Stimulated activated CD8-positive, alpha-beta memory T cell treated with anti-CD3 and anti-CD28 coated beads, Interleukin-7, amount 100 ng/mL, for 24 hours (primary cell): ENCODE measurements around the gene KCNH1.

Experiments used
- DNase-seq: peaks from one replicate; pipeline ENCODE4 v3.0.0-alpha.2; 2020; ENCODE audit warnings: low read depth

Gene KCNH1, protein sequence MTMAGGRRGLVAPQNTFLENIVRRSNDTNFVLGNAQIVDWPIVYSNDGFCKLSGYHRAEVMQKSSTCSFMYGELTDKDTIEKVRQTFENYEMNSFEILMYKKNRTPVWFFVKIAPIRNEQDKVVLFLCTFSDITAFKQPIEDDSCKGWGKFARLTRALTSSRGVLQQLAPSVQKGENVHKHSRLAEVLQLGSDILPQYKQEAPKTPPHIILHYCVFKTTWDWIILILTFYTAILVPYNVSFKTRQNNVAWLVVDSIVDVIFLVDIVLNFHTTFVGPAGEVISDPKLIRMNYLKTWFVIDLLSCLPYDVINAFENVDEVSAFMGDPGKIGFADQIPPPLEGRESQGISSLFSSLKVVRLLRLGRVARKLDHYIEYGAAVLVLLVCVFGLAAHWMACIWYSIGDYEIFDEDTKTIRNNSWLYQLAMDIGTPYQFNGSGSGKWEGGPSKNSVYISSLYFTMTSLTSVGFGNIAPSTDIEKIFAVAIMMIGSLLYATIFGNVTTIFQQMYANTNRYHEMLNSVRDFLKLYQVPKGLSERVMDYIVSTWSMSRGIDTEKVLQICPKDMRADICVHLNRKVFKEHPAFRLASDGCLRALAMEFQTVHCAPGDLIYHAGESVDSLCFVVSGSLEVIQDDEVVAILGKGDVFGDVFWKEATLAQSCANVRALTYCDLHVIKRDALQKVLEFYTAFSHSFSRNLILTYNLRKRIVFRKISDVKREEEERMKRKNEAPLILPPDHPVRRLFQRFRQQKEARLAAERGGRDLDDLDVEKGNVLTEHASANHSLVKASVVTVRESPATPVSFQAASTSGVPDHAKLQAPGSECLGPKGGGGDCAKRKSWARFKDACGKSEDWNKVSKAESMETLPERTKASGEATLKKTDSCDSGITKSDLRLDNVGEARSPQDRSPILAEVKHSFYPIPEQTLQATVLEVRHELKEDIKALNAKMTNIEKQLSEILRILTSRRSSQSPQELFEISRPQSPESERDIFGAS

DNA sequence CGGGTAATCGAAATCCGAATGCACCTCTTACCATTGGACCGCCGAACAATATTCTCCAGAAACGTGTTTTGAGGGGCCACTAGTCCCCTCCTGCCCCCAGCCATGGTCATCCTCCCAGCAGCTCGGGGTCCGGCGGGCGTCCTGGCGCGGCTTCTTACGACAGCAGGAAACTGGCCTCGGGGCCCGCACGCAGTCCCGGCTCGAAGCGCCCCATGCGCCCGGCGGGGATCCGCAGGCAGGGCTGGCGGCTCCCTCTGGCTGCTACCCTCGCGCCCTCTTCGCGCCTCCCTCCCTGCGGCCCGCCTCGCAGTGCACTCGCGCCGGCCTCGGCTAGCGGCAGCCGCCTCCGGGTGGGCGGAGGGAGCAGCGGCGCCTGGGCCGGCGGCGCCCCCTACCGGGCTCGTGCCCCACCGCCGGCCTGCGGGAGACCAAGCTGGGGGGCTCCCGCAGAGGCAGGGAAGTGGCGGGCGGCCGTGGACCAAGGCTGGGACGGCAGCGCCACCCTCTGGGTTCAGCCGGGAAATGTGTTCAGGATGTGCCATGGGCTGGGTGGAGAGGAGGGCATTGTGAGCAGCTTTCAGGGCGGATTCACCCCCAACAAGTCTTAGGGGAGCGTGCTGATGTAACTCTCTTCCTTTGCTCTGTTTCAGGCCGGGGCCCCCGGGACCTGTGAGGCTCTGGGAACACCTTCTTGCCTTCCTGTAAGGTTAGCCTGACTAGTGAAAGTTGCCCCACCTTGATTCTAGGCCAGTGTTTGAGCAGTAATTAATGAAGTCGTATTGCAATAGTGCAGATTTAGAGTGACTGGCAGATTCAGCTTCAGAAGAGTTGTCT lies at the start of gene KCNH1:
KCNH1 (minus strand) TSS at position 313 of the 834 bp plus-strand sequence; CDS start at position 110, 203 bp downstream.
- peak; percentile 60 for DNase-seq

DNA sequence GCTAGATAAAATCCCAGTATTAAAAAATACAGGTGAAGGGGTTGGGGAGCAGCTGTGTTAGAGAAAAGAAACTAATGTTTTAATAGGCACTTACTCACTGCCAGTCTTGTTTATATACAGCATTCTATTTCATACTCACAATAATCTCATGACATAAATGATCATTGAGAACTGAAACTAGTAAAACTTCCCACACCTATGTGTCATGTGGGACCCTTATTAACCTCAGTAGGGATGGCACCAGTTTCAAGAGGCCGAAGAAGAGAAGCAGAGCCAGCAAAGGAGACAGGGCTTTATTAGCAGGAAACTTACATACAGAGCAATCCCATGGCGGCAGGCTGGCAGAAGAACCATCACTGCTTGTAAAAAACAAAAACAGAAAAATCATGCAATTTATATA lies 48.8 kb upstream of the KCNH1 start:
- no peak for DNase-seq

DNA sequence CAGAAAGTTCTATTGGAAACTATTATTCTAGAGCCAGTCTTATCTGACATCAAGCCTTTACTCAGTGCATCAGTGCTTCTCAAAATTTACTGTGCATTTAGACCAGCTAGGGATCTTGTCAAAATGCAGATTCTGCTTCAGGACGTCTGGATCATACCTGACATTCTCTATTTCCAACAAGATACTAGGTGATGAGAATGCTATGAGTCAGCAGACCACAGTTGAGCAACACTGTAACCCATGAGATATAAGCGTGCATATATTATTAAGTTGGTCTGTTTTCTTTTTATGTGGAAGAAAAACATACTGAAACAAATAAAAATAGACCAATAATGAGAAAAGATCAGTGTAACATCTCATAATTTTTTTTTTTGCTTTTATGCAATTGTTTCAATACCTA lies 40.4 kb upstream of the KCNH1 start:
- DNase-seq = no peak

DNA sequence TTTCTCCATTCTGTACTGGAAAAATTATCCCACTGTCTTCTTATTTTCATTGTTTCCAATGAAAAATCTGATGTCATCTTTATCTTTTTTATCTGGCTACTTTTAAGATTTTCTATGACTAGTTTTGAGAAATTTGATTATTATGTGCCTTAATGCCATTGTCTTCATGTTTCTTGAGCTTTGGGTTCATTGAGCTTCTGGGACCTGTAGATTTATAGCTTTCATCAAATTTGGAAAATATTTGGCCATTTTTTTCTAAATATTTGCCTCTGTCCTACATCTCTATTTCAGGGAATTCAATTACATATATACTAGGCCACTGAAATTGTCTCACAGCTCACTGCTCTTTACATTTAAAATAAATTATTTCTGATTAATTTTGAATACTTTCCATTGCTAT lies 38.7 kb upstream of the KCNH1 start:
- DNase-seq = no peak

DNA sequence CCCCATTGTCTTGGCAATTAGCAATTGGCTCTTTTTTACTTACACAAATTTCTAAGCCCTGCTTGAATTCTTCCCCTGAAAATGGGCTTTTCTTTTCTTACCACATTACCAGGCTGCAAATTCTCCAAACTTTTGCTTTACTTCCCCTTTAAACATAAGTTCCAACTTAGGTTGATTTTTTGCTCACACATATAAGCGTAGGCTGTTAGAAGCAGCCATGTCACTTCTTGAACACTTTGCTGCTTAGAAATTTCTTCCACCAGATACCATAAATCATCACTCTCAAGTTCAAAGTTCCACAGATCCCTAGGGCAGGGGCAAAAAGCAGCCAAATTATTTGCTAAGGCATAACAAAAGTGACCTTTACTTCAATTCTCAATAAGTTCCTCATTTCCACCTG lies 35.4 kb upstream of the KCNH1 start:
- no peak for DNase-seq

DNA sequence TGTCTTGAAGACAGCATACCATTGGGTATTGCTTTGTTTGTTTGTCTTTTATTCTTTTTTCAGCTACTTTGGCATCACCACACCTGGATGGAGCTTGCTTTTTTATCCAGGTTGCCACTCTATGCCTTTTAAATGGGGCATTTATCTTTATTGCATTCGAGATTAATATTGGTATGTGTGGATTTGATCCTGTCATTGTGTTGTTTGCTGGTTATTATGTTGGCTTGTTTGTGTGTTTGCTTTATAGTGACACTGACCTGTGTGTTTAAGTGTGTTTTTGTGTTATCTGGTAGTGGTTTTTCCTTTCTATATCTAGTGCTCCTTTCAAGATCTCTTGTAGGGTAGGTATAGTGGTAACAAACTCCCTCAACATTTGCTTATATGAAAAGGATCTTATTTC lies 24.9 kb upstream of the KCNH1 start:
- no peak for DNase-seq

DNA sequence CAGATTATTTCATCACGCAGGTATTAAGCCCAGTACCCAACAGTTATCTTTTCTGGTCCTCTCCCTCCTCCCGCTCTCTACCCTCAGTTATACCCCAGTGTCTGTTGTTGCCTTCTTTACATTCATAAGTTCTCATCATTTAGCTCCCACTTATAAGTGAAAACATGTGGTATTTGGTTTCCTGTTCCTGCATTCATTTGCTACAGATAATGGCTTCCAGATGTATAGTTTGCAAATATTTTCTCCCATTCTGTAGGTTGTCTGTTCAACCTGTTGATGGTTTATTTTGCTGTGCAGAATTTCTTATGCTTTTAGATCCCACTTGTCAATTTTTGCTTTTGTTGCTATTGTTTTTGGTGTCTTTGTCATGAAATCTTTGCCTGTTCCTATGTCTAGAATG lies 21.1 kb upstream of the KCNH1 start:
- DNase-seq = no peak

DNA sequence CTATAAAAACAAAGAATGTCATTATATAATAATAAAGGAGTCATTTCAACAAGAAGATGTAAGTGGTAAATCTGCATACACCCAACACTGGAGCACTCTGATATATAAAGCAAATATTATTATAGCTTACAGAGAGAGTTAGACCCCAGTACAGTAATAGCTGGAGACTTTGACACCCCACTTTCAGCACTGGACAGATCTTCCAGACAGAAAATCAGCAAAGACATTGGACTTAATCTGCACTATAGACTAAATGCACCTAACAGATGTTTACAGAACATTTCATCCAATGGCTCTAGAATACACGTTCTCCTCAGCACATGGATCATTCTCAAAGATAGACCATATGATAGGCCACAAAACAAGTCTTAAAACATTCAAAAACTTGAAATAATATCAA lies 20.0 kb upstream of the KCNH1 start:
- no peak for DNase-seq

DNA sequence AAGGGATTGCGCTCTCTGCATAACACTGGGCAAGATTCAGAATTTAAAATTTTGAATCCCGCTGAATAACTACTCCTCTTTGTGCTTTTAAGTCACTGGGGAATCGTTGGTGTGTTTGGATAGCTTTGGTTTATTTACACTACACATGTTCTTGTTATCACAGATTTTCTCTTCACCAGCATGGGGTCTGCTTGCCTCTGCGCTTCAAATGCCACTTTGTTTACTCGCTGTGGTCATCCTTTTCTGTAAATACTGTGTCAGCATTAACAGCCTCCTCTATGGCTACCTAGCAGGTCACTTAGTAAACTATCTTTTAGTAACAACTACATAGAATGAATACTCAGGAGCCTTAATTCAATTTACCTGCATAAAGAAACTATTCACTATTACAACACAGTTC lies 14.4 kb upstream of the KCNH1 start:
- DNase-seq = no peak

DNA sequence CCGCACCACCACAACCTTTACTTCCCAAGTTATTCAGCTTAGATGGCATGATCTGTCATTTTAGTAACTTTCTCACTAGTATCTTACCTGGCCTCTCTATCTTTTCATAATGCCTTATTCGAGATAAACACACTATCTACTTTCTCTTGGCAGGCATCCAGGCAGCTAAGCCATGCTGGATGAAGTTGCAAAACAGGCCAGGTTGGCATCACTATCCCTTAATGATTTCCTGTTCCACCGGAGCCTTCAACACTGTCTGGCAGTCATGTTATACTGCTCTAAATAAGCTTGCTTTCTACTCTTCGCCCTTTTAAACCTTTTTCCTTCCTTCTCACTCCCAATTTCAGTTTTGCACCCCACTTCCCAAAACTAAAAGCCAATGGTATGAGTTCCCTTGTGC lies 12.0 kb upstream of the KCNH1 start:
- no peak for DNase-seq

DNA sequence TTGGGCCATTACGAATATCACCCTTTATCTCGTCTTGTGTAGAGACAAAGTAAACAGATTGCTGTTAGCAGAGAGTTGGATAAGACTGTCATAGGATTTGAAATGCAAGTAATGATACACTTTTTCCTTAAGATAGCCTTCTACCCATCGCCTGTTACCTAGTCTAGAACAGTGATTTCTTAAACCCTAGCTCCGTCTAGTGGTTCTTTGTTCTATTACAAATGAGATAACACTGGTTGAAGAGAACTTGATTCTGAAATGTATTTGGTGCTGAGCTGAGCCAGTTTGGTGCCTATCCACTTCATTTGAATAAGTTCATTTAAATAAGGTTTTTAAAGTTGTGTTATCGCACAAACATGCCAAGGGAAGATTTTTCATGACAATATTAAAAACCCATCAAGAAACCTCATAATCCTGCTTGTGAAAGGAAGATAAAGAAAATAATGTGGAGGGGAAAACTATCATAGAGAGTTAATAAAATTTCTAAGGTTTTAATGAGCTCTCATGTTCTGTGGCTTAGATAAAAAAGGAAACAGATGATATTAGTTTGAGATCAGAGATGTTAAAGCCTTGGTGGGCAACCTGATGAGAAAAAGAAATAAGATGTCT lies 1.5 kb upstream of the KCNH1 start:
- no peak for DNase-seq

DNA sequence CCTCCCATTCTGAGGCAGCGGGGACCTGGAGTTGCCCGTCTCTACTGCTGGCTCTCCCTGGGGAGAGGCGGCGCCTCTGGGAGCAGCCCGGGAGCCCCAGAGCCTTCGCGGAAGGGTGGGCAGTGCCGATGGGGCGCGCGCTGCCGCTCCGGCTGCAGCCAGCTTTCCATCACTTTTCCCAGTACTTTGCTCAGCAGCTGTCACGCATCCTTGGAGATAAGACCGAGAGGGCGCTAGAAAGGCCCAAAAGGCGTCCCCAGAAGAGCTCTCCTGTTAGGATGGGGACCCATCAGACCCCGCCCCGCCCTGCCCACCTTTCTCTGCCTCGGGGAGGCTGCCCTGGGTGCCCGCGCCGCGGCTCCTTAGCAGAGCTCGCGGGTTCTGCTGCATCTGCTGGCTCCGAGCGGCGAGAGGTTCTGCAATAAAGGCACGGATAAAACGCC lies 534 bp downstream of the KCNH1 start:
- DNase-seq = no peak

DNA sequence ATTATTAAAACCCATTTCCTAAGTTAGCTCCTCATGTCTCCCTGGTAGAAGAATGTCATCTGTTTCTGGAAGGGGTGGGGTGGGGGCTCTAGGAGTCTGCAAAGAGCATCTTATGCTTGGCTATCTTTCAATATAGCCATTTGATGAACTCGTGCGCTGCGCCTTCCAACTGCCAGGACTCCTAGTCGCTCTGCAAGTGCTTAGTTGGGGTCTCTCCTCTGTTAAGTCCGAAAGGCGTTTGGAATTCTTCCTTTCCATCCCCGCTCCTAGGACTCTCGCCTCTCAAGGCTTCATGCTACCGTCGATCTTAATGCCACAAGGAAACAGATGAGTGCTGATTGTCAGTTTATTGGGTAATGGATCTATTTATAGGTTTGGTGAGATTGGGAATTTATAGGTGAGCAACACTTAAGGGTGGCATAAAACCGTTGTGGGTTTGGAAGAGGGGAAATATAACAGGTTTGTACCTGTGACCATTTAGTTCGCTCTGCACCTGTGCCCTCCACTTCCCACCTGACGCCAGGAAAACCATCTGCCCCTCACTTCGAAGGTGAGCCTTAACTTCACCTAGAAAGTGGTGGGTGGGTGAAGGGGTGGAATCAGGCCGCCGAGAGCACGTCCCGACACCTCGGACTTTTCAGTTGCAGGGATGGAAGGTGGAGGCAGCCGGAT lies 1.1 kb downstream of the KCNH1 start:
- DNase-seq = no peak

DNA sequence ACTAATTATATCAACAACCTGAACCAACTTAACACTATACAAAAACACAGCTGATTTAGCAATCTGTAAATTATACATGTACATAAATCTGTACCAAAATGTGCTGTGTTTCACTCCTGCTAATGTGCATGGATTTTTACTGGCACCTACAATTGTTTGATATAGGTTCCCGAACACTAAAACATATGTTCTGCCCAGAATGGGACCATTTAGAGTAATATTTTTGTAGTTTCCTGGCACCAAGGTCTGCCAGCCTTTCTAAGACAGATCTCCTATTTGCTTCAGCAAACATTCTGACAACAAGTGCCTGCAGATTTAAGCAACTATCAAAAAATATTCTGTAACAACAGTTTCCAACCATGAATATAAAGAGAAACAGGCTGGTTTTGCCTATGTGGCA lies 4.2 kb downstream of the KCNH1 start:
- DNase-seq = no peak

DNA sequence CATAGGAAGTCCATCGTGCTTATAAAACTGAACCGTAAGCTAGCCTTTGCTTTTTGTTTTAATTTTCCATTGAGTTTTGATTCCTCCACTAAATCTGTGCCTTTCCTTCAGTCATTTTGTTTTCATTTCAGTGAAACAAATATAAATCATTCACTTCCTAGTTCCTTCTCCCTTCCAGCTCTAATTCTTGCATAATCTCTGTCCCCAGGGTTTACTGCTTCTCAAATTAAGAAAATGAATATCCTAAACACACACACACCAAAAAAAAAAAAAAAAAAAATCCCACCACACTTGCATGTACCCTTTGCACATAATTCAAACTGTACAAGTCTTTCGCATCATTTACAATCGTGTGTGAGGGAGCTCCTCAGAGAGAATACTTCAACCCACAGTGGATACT lies 6.8 kb downstream of the KCNH1 start:
- DNase-seq = no peak

DNA sequence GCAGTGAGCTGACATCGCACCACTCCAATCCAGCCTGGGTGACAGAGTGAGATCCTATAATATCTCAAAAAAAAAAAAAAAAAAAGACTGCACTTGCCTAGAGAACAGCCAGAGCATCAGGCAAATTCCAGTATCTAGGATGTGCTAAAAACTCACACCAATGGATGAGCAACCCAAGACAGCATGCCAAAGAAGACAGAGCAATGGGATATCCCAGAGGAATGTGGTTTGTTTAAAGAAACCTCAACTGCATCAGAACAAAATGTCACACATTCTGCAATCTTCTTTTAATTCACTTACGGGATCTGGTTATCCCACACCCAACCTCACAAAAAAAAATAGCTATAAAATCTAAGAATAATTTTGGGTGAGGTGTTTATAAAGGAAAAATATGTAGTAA lies 7.3 kb downstream of the KCNH1 start:
- DNase-seq = no peak

DNA sequence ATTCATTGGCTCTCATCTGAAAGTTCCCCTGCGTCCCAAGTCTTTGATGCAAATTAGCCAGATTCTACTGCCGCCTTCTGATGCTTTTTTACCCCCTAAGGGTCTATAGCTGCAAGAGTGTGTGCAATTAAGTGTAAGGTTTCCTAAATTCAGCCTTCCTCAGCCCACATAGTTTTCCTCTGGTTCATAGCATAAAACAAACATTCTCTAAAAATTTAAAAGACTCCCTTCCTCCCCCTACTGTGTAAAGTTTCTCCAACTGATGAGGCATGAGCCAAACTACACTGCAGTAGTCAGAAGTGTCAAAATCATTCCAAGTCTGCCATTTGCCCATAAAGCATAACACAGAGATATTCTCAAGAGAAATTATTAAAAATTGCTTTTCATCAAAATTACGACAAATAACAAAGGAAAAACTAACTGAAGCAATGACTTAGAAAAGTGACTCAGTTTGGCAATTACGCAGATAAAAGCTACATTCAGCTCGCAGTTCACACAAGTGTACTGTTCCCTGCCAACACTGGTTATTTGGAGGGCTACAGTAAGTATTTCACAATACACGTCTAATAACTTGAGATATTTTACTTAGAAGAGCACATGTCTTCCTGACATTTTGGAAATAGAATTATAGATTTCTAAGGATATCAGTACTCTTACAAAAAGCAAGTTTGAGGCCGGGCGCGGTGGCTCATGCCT lies 15.4 kb downstream of the KCNH1 start:
- no peak for DNase-seq

DNA sequence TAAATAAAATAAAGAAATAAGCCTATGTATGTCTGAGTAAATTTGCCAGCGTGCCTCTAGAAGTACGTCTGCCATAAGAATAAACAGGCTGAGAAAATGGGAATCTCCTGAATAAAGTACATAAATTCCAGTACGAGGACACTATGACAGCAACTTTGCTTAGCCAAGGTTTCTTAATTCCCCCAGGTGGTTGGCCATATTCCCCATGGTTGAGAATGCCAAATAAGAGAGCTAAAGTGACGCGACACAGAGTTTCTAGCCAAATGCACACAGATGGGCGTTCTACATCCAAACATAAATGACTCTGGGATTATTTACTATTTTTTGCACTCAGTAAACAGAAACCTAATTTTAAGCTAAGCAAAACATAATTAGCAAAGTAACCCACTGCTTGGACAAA lies 19.5 kb downstream of the KCNH1 start:
- DNase-seq = no peak

DNA sequence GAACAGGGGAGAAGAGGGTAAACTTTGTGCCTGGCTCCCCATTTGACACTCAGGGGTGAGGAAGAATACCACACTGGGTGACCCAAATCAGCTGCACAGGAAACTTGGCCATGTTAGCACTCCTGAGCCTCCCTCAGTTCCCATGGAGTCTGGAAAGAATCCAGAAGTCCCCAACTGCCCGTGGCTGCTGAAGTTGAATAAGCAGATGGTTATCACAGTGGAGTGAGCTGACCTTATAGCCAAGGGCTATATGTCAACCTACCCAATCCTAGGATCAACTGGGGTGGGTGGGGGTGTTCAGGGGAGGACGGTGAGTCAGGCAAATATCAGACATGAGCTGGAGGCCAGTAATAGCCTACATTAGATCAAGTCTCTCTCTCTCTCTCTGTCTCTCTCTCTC lies 20.4 kb downstream of the KCNH1 start:
- DNase-seq = no peak

DNA sequence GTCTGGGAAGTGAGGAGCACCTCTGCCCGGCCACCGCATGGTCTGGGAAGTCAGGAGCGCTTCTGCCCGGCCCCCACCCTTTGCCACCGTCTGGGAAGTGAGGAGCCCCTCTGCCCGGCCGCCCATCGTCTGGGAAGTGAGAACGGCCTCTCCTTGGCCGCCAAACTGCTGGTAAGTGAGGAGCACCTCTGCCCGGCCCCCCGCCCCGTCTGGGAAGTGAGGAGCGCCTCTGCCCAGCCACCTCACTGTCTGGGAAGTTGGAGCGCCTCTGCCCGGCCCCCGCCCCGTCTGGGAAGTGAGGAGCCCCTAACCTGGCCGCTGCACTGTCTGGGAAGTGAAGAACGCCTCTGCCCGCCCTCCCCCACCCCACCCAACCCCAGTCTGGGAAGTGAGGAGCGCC lies 22.6 kb downstream of the KCNH1 start:
- DNase-seq = no peak

DNA sequence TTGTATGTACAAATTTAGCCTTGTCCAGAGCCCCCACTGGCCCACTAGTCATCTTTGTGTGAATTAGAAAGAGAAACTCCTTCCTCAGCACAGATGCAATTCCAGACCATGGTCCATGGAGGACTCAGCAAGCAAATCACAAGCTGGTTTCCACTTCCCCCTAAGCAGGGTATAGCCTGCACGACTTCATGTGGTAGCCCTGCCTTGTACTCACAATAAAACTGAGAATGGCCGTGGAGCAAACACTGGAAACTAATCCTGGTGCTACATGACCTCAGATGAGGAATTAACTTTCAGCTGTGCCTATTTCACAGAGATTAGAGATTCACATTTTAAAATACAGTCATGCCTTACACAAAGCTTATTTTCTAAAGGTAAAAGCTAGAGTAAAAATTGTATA lies 32.5 kb downstream of the KCNH1 start:
- DNase-seq = no peak
